ENCODE measurements around the gene RNF182.
"Not testable (repeated sequence)": the region's sequence is repeated elsewhere in the genome, so short reads cannot be mapped to it uniquely, and the experiment has no call there.

The RNF182 gene

GRCh38 chr6:14002176-14002947, 77.6 kb downstream of the RNF182 start:
- DNase-seq (ENCODE audit: low read depth), result no peak

- no peak for DNase-seq (ENCODE audit: low read depth)
These were observed 79.5 kb downstream of the RNF182 start for GRCh38 chr6:14004258-14004657.

- no peak for DNase-seq (ENCODE audit: low read depth)
These were observed 84.1 kb downstream of the RNF182 start for GRCh38 chr6:14008809-14009208.

GRCh38 chr6:14009431-14009830, 84.7 kb downstream of the RNF182 start:
- DNase-seq (ENCODE audit: low read depth), result no peak

- DNase-seq (ENCODE audit: low read depth), result no peak
These were observed 85.5 kb downstream of the RNF182 start for GRCh38 chr6:14010275-14010674.

- DNase-seq (ENCODE audit: low read depth), result no peak
These were observed 87.7 kb downstream of the RNF182 start for GRCh38 chr6:14012313-14013030.

- DNase-seq (ENCODE audit: low read depth), result no peak
These were observed 91.2 kb downstream of the RNF182 start for GRCh38 chr6:14015964-14016363.

- no peak for DNase-seq (ENCODE audit: low read depth)
These were observed 91.7 kb downstream of the RNF182 start for GRCh38 chr6:14016432-14016831.

- DNase-seq (ENCODE audit: low read depth), result no peak
These were observed 92.3 kb downstream of the RNF182 start for GRCh38 chr6:14016935-14017625.

- no peak for DNase-seq (ENCODE audit: low read depth)
These were observed 93.1 kb downstream of the RNF182 start for GRCh38 chr6:14017626-14018475.

GRCh38 chr6:14018559-14018958, 93.8 kb downstream of the RNF182 start:
- not testable (repeated sequence) for DNase-seq (ENCODE audit: low read depth)

- DNase-seq (ENCODE audit: low read depth), result no peak
These were observed 95.8 kb downstream of the RNF182 start for GRCh38 chr6:14020551-14020950.

- no peak for DNase-seq (ENCODE audit: low read depth)
These were observed 96.7 kb downstream of the RNF182 start for GRCh38 chr6:14021449-14021848.

GRCh38 chr6:14022673-14023072, 97.9 kb downstream of the RNF182 start:
- DNase-seq (ENCODE audit: low read depth), result no peak

- DNase-seq (ENCODE audit: low read depth), result peak; percentile 6
These were observed 99.1 kb downstream of the RNF182 start for GRCh38 chr6:14023855-14024254.

GRCh38 chr6:14025160-14025559, 100.4 kb downstream of the RNF182 start:
- DNase-seq (ENCODE audit: low read depth), result no peak

GRCh38 chr6:14026831-14027539, 102.2 kb downstream of the RNF182 start:
- peak; percentile 68 for DNase-seq (ENCODE audit: low read depth)

- DNase-seq (ENCODE audit: low read depth), result no peak
These were observed 103.9 kb downstream of the RNF182 start for GRCh38 chr6:14028631-14029030.

- no peak for DNase-seq (ENCODE audit: low read depth)
These were observed 104.9 kb downstream of the RNF182 start for GRCh38 chr6:14029605-14030004.

All from EH (cell line).